Astrocyte (in vitro differentiated cells and primary cell): ENCODE measurements around the gene CIT.

Experiments used
- EZH2 ChIP-seq: IDR thresholded peaks from 2 replicates; pipeline ENCODE4 v1.6.1; 2012; ENCODE audit warnings: mild to moderate bottlenecking, low read length, inconsistent platforms; ENCODE audit not compliant: insufficient read depth
- TF ChIP-seq, protein P1 (sequence below): IDR thresholded peaks from 2 replicates; pipeline ENCODE4 v1.5.1; 2011; ENCODE audit warnings: low read depth, mild to moderate bottlenecking, inconsistent platforms, low read length, moderate library complexity; ENCODE audit not compliant: insufficient read depth

- TF ChIP-seq, protein P1, sequence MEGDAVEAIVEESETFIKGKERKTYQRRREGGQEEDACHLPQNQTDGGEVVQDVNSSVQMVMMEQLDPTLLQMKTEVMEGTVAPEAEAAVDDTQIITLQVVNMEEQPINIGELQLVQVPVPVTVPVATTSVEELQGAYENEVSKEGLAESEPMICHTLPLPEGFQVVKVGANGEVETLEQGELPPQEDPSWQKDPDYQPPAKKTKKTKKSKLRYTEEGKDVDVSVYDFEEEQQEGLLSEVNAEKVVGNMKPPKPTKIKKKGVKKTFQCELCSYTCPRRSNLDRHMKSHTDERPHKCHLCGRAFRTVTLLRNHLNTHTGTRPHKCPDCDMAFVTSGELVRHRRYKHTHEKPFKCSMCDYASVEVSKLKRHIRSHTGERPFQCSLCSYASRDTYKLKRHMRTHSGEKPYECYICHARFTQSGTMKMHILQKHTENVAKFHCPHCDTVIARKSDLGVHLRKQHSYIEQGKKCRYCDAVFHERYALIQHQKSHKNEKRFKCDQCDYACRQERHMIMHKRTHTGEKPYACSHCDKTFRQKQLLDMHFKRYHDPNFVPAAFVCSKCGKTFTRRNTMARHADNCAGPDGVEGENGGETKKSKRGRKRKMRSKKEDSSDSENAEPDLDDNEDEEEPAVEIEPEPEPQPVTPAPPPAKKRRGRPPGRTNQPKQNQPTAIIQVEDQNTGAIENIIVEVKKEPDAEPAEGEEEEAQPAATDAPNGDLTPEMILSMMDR: no peak
- no peak for TF ChIP-seq EZH2
Observed at GRCh38 chr12:119727600-119728443, 149.3 kb downstream of the CIT start.
